VCaP (cell line): ENCODE data around the gene RNF150.
"Not testable (repeated sequence)": the region's sequence is repeated elsewhere in the genome, so short reads cannot be mapped to it uniquely, and the experiment has no call there.

Experiments used
- H3K27ac ChIP-seq: fragments of 450-650 bp; 2 replicates; pipeline ENCODE4 v1.5.1; 2017
- CTCF ChIP-seq: fragments of 450-650 bp; conservative IDR thresholded peaks from 2 replicates; pipeline ENCODE4 v1.5.1; 2017; ENCODE audit warnings: mild to moderate bottlenecking, moderate library complexity

The RNF150 gene

GRCh38 chr4:141056473-141056872, 76.8 kb downstream of the RNF150 start:
- no peak for TF ChIP-seq CTCF
- H3K27ac ChIP-seq = no peak overlapping the region

GRCh38 chr4:141054446-141054845, 78.8 kb downstream of the RNF150 start:
- TF ChIP-seq CTCF = no peak
- H3K27ac ChIP-seq = no peak overlapping the region

- not testable (repeated sequence) for H3K27ac ChIP-seq
Measured at GRCh38 chr4:141050999-141051398, 82.3 kb downstream of the RNF150 start.

- TF ChIP-seq CTCF = no peak
- no peak overlapping the region for H3K27ac ChIP-seq
Measured at GRCh38 chr4:141047228-141047884, 85.9 kb downstream of the RNF150 start.

- no peak for TF ChIP-seq CTCF
- no peak overlapping the region for H3K27ac ChIP-seq
Measured at GRCh38 chr4:141046255-141046654, 87.0 kb downstream of the RNF150 start.

- H3K27ac ChIP-seq = no peak overlapping the region
- TF ChIP-seq CTCF = no peak
Measured at GRCh38 chr4:141045848-141046247, 87.4 kb downstream of the RNF150 start.

- TF ChIP-seq CTCF = no peak
Measured at GRCh38 chr4:141041021-141041476, 92.2 kb downstream of the RNF150 start.

GRCh38 chr4:141039156-141039555, 94.1 kb downstream of the RNF150 start:
- no peak for TF ChIP-seq CTCF

More at GRCh38 chr4:141041021-141041476, 92.2 kb downstream of the RNF150 start:
- H3K27ac ChIP-seq = no peak overlapping the region

More at GRCh38 chr4:141039156-141039555, 94.1 kb downstream of the RNF150 start:
- no peak overlapping the region for H3K27ac ChIP-seq
